ENCODE data around the gene FASLG. TPM values are rescaled to one million over a fixed set of nuclear protein-coding genes. Genes with fewer than 3 reads are reported as not detected.

Gene FASLG
- polyA plus RNA-seq, 3 donors = not detected

GRCh38 chr1:172697534-172698002 is 38.7 kb downstream of the FASLG start:
- H3K79me2 ChIP-seq (ENCODE audit: insufficient read depth, low read length) = no peaks in the 10 kb centered on the region
- intact Hi-C loops (cut with micrococcal nuclease) = no loop called here
- H3K27ac ChIP-seq (ENCODE audit: low read depth in 1 of 2, low read length in 2 of 2) = peak overlapping the region in 1 of 2 donors; percentile 23
- DNase-seq = peak; percentile 18 to 71 (median 44)
- peaks cover 30 to 35% of the 10 kb centered on the region in 2 donors for H3K4me1 ChIP-seq (ENCODE audit: control insufficient read depth in 1 of 2, insufficient read depth in 2 of 2, low read length in 2 of 2)
- Mint-ChIP-seq H3K27ac (peak overlapping the region; percentile 63 to 85 (median 66)), H3K27me3 (ENCODE audit: low read depth in 3 of 3) (peaks cover 0 to 1% (median 0%) of the 10 kb centered on the region in 3 donors), H3K4me3 (peak overlapping the region in 1 of 2 donors; percentile 18), H3K4me1 (peaks cover 37% of the 10 kb centered on the region), H3K36me3 (peaks cover 0 to 4% of the 10 kb centered on the region in 2 donors), H3K9me3 (peaks cover 0 to 2% (median 0%) of the 10 kb centered on the region in 7 donors)
- no peaks in the 10 kb centered on the region for H4K20me1 ChIP-seq (ENCODE audit: insufficient read depth, low read length)
- no peaks in the 10 kb centered on the region for H3K27me3 ChIP-seq (ENCODE audit: control insufficient read depth in 2 of 2, insufficient read depth in 2 of 2, low read length in 2 of 2)
- H3K36me3 ChIP-seq (replicated peaks in 1 of 2; ENCODE audit: control insufficient read depth in 1 of 2, insufficient read depth in 2 of 2, low read length in 2 of 2) = no peaks in the 10 kb centered on the region
- no peak overlapping the region for H3K4me2 ChIP-seq (replicated peaks; ENCODE audit: extremely low read depth, low read length, poor library complexity, severe bottlenecking)
- no peaks in the 10 kb centered on the region for H3K9me3 ChIP-seq (replicated peaks in 1 of 2; ENCODE audit: control insufficient read depth in 1 of 2, insufficient read depth in 1 of 2, low read length in 2 of 2)
- TF ChIP-seq, protein P1, sequence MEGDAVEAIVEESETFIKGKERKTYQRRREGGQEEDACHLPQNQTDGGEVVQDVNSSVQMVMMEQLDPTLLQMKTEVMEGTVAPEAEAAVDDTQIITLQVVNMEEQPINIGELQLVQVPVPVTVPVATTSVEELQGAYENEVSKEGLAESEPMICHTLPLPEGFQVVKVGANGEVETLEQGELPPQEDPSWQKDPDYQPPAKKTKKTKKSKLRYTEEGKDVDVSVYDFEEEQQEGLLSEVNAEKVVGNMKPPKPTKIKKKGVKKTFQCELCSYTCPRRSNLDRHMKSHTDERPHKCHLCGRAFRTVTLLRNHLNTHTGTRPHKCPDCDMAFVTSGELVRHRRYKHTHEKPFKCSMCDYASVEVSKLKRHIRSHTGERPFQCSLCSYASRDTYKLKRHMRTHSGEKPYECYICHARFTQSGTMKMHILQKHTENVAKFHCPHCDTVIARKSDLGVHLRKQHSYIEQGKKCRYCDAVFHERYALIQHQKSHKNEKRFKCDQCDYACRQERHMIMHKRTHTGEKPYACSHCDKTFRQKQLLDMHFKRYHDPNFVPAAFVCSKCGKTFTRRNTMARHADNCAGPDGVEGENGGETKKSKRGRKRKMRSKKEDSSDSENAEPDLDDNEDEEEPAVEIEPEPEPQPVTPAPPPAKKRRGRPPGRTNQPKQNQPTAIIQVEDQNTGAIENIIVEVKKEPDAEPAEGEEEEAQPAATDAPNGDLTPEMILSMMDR (IDR thresholded peaks at IDR 0.05) = no peak
- 13% methylated on average over 1 of the region's 4 CpGs for WGBS (ENCODE audit: insufficient coverage)
- peak overlapping the region; percentile 36 for H2AFZ ChIP-seq (ENCODE audit: insufficient read depth, low read depth, low read length, poor library complexity, severe bottlenecking)
- no peak overlapping the region for H3K4me3 ChIP-seq (replicated peaks in 1 of 3; ENCODE audit: low read depth in 2 of 3, low read length in 3 of 3)
- no peak overlapping the region for H3K9ac ChIP-seq (ENCODE audit: insufficient read depth, low read length, poor library complexity, severe bottlenecking)

DNA sequence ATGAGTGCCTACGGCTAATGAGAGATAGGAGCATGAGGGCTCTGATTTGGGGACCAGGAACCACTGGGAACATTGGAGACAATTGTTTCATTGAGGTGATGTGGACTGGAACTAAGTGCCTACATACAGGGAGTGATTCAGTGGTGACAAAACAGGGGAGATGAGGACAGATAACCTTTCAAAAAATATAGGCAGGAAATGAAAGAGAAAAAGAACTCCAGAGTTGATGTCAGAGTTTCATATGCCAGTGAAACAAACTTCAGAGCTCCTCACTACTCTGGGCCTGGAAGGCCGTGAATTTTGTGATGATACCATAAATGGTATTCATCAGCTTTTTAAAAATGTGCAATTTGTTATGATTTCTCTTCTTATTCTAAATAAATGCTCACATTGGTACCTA is 39.3 kb downstream of the FASLG start:
- H3K9ac ChIP-seq (ENCODE audit: insufficient read depth, low read length, poor library complexity, severe bottlenecking) = no peak overlapping the region
- WGBS (ENCODE audit: insufficient coverage) = 93% methylated on average over 1 of the region's 2 CpGs
- H3K9me3 Mint-ChIP-seq = peaks cover 0 to 1% (median 0%) of the 10 kb centered on the region in 7 donors
- H3K79me2 ChIP-seq (ENCODE audit: insufficient read depth, low read length) = no peaks in the 10 kb centered on the region
- no peaks in the 10 kb centered on the region for H3K27me3 ChIP-seq (ENCODE audit: control insufficient read depth in 2 of 2, insufficient read depth in 2 of 2, low read length in 2 of 2)
- no peak overlapping the region for H3K4me3 ChIP-seq (replicated peaks in 1 of 3; ENCODE audit: low read depth in 2 of 3, low read length in 3 of 3)
- TF ChIP-seq, protein P1 (IDR thresholded peaks at IDR 0.05) = no peak
- peaks cover 0 to 4% of the 10 kb centered on the region in 2 donors for H3K36me3 Mint-ChIP-seq
- peak overlapping the region in 6 of 7 donors; percentile 6 to 85 (median 70) for H3K27ac Mint-ChIP-seq
- intact Hi-C loops (cut with micrococcal nuclease) = no loop called here
- H3K27ac ChIP-seq (ENCODE audit: low read depth in 1 of 2, low read length in 2 of 2) = peak overlapping the region in 1 of 2 donors; percentile 23
- H3K27me3 Mint-ChIP-seq (ENCODE audit: low read depth in 3 of 3) = peaks cover 0 to 1% (median 0%) of the 10 kb centered on the region in 3 donors
- H4K20me1 ChIP-seq (ENCODE audit: insufficient read depth, low read length) = no peaks in the 10 kb centered on the region
- no peak for DNase-seq
- H3K4me3 Mint-ChIP-seq = peak overlapping the region in 1 of 2 donors; percentile 0
- H3K4me1 Mint-ChIP-seq = peaks cover 37% of the 10 kb centered on the region
- H3K4me1 ChIP-seq (ENCODE audit: control insufficient read depth in 1 of 2, insufficient read depth in 2 of 2, low read length in 2 of 2) = peaks cover 30 to 35% of the 10 kb centered on the region in 2 donors
- no peak overlapping the region for H3K4me2 ChIP-seq (replicated peaks; ENCODE audit: extremely low read depth, low read length, poor library complexity, severe bottlenecking)
- no peak overlapping the region for H2AFZ ChIP-seq (ENCODE audit: insufficient read depth, low read depth, low read length, poor library complexity, severe bottlenecking)
- no peaks in the 10 kb centered on the region for H3K9me3 ChIP-seq (replicated peaks in 1 of 2; ENCODE audit: control insufficient read depth in 1 of 2, insufficient read depth in 1 of 2, low read length in 2 of 2)
- no peaks in the 10 kb centered on the region for H3K36me3 ChIP-seq (replicated peaks in 1 of 2; ENCODE audit: control insufficient read depth in 1 of 2, insufficient read depth in 2 of 2, low read length in 2 of 2)
